T-helper 17 cell (primary cell): ENCODE results near the gene AVPR2. TPM values are rescaled to one million over a fixed set of nuclear protein-coding genes. Genes with fewer than 3 reads are reported as not detected.

Experiments used
- ATAC-seq: fragments of 150-1000 bp; cut with Tn5 transposase; 2 replicates; pipeline ENCODE4 v1.10.0; 2021; ENCODE audit warnings: mild to moderate bottlenecking, moderate library complexity
- DNase-seq, 3 donors: peaks; one replicate each; pipeline versions ENCODE4 v3.0.0 to v3.0.0-alpha.2; 2020 to 2021
- H3K9me3 ChIP-seq: one replicate; pipeline ENCODE4 v1.7.0; 2013; ENCODE audit warnings: low read length, mild to moderate bottlenecking; ENCODE audit not compliant: control insufficient read depth, poor library complexity, severe bottlenecking
- H3K27ac Mint-ChIP-seq: one replicate; pipeline ENCODE4 v1.8.0; 2022; ENCODE audit warnings: mild to moderate bottlenecking, moderate library complexity, mixed read lengths
- H3K27me3 Mint-ChIP-seq: one replicate; pipeline ENCODE4 v1.8.0; 2022; ENCODE audit warnings: mixed read lengths
- H3K36me3 Mint-ChIP-seq: one replicate; pipeline ENCODE4 v1.8.0; 2022; ENCODE audit warnings: low read depth, mixed read lengths
- H3K4me1 Mint-ChIP-seq: one replicate; pipeline ENCODE4 v1.8.0; 2022; ENCODE audit warnings: mild to moderate bottlenecking, mixed read lengths
- H3K4me3 Mint-ChIP-seq: one replicate; pipeline ENCODE4 v1.8.0; 2022; ENCODE audit warnings: mild to moderate bottlenecking, moderate library complexity, mixed read lengths
- total RNA-seq, 4 donors: library from RNA in 2 of 4; stranded (reverse) in 2 of 4; gene quantifications; one replicate each; pipeline ENCODE4 v1.2.3 and lab custom pipeline; 2022 to 2026

Gene AVPR2
- total RNA-seq, 2 donors from 2014 or later, result not detected

DNA sequence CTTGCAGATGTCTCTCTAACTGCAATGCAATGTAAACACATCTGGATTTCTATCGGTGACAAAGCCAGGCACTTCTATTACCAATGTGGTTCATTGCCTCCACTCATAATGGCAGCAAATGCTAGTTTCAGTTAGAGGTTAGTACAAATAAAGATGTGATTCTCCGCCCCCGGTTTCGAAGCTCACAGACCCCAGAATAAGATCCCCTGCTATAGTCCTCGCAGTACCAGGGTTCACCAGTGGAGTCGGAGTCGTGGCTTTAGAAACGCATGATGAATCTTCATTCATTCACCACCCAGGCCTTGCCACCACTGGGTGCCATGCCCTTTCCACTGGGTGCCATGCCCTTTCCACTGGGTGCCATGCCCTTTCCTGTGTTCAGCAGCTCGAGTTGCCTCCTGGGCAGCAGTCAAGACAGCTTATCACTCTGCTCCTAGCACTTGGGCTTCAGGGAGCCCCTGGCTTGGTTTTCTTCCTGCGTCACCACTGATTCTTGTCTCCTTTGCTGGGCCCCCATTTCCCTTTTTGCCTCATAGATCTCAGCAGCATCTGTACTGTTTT, 33.8 kb downstream of the AVPR2 start:
- ATAC-seq (no peak), DNase-seq (no peak)
- Mint-ChIP-seq H3K4me1 (peaks cover 2% of the 10 kb centered on the region), H3K4me3 (no peak overlapping the region), H3K27me3 (no peaks in the 10 kb centered on the region), H3K36me3 (no peaks in the 10 kb centered on the region), H3K27ac (no peak overlapping the region)
- H3K9me3 ChIP-seq, result no peaks in the 10 kb centered on the region

DNA sequence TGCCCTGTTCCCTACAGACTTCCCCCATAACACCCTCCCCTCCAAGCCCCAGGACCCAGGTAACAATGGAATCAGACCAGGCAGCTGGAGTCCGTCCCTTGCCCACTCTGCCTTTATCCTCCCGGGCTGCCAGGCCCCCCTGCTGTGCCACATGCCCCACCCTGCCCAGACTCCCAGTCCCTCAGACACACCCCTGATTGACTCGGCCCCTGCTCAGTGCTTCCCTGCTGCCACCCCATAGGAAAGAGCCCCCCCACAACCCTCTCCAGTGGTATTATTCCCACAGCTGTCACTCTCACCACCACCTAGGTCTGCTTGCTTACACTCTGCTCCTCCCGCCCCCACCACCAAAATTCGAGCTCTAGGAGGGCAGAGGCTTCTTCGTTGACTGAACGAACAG, 35.1 kb downstream of the AVPR2 start:
- no peak overlapping the region for H3K27ac Mint-ChIP-seq

DNA sequence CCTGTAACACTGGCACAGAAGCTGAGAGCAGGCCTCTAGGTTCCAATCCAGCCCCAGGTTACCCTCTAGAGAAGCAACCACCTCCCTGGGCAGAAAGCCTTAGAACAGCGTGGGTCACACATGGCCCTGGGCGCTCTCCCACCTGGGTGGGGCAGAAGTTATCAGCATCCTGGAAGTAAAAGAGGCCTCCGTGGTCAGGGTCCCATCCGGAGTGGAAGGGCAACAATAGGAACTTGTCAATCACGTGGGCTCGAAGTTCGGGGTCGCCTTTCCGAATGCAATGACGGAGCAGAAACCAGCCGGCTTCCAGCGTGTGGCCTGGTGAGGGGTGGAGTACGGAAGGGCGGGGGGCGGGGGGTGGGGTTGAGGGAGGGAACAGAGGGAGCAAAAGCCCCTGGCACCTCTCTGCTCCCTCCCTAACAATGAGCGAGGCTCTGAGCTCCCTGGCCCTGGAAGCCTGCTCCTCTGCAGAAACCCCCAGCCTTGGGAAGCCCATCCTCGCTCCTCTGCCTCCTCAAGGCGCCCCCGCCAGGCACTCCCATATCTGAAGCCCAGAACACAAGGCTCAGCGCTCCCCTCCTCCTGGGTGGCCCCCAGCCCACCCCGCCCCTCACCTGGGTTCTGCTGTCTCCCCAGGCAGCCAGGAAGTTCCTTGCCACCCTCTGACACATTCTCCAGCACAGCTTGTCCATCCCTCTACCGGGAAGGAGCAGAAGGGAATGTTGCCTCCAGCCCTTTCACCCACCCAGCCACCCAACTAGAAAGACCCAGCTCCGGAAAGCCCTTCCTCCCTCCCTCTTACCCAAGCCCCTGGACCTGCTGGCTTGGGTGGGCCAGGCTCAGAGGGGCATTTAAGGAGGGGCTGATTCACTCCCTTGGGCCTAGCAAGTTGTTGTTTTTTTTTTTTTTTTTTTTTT, 37.1 kb downstream of the AVPR2 start:
- no peaks in the 10 kb centered on the region for H3K27me3 Mint-ChIP-seq
- H3K9me3 ChIP-seq, result no peaks in the 10 kb centered on the region
- no peak overlapping the region for H3K27ac Mint-ChIP-seq
- H3K4me1 Mint-ChIP-seq, result peaks cover 6% of the 10 kb centered on the region
- no peak overlapping the region for H3K4me3 Mint-ChIP-seq
- no peak for ATAC-seq
- no peak for DNase-seq
- no peaks in the 10 kb centered on the region for H3K36me3 Mint-ChIP-seq

More for the DNA sequence above, 35.1 kb downstream of the AVPR2 start:
- peaks cover 7% of the 10 kb centered on the region for H3K4me1 Mint-ChIP-seq
- DNase-seq (no peak), ATAC-seq (no peak)
- H3K9me3 ChIP-seq, result no peaks in the 10 kb centered on the region
- no peak overlapping the region for H3K4me3 Mint-ChIP-seq
- no peaks in the 10 kb centered on the region for H3K36me3 Mint-ChIP-seq
- H3K27me3 Mint-ChIP-seq, result no peaks in the 10 kb centered on the region

DNA sequence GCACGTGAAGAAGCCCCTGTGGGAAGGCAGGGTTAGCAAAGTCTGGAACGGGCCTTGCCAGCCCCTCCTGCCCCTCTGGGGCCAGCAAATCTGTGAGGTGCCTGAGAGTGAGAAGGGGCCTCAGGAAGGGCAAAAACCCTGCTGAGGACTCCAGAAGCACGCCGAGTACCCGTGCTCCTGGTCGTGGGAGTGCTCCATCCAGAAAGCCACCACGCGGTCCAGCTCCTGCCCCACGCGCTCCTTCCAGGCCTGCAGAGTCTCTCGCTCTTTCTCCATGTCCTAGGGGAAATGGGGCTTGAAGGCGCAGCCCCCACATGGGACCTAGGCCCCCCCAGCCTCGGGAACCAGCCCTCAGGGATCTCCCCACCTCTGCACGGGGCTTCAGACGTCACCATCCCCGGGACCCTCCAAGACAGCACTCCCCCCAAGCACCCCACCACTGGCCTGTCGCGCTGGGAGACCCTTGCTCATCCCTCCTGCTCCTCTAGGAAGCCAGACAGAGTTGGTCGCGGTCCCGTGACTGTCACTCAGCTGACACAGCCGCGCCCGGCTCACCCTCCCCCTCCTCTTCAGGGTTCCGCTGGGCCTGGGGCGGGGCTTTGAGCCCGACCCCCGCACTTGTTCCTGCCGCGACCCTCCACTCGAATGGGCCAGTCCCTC, 39.8 kb downstream of the AVPR2 start, which contains the start of gene RENBP:
TSS of gene RENBP (minus strand) at position 504 of the 660 bp plus-strand sequence. CDS start at position 471, 33 bp downstream.
- H3K9me3 ChIP-seq, result no peaks in the 10 kb centered on the region
- Mint-ChIP-seq H3K27me3 (no peaks in the 10 kb centered on the region), H3K4me1 (peaks cover 8% of the 10 kb centered on the region), H3K27ac (peak within 1 kb of the TSS; percentile 56), H3K4me3 (peak within 1 kb of the TSS; percentile 87), H3K36me3 (no peaks in the 10 kb centered on the region)
- DNase-seq, result peak in 1 of 3 donors; percentile 25
- ATAC-seq, result peak; percentile 53

DNA sequence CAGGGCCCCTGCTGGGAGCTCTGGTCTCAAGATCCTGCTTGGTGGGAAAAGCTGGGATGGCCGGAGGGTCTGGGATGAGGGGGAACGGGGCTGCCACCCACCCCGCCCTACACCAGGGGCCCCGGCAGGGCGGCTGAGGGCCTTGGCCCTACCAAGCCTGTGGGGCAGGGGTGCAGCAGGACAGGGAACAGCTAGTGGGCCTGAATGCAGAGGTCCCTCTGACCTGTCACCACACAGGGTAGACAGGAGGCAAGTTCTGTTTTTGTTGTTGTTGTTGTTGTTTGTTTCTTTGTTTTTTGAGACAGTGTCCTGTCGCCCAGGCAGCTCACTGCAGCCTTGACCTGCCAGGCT, 40.3 kb downstream of the AVPR2 start:
- Mint-ChIP-seq H3K4me1 (peaks cover 8% of the 10 kb centered on the region), H3K27me3 (no peaks in the 10 kb centered on the region), H3K36me3 (no peaks in the 10 kb centered on the region), H3K27ac (peak overlapping the region; percentile 56), H3K4me3 (peak overlapping the region; percentile 87)
- ATAC-seq, result peak; percentile 15
- no peaks in the 10 kb centered on the region for H3K9me3 ChIP-seq
- DNase-seq, result no peak

DNA sequence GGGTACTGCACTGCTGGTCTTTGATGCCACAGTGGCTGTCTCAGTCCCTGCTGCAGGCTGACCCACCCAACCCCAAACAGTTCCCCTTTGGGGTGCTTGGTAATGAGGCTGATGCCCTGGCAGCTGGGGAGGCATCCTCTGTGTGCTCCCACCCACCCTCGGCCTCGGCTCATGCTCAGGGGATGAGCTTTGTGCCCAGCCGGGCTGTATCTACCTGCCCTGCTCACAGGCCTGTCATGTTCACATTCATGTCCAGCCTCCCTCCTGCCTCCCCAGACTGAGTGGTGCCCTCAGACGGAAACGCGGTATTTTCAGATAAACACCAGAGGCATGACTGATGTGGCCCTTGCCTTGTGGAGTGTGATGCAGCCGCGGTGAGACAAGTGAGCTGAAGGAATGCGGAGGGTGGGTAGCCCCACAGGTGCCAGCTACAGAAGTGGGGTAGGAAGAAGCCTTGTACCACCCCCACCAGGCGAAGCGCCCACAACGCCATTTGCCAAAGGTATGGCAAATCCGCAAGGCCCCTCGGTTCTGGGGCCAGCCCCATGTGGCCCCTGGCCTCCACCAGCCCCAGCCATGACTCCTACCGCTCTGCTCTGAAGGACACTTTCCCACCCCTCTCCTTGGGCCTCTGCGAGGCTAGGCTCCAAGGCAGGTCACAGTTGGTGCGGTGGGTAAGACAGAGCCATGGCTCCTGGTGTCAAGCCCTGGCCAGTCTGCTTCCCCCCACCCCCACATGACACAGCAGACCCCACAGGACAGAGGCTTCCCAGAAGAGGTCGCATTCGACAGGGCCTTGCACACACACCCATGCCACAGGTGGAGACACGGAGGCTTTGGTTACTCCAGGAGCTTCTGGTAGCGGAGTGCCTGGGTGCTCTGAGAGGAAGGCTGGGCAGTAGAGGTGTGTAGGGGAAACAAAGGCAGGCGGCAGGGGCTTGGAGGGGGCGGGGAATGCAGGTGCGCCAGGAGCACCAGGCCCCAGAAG, 41.8 kb downstream of the AVPR2 start:
- no peak for ATAC-seq
- no peak for DNase-seq
- Mint-ChIP-seq H3K4me3 (peak overlapping the region; percentile 52), H3K27me3 (no peaks in the 10 kb centered on the region), H3K4me1 (peaks cover 8% of the 10 kb centered on the region), H3K36me3 (no peaks in the 10 kb centered on the region), H3K27ac (no peak overlapping the region)
- no peaks in the 10 kb centered on the region for H3K9me3 ChIP-seq

DNA sequence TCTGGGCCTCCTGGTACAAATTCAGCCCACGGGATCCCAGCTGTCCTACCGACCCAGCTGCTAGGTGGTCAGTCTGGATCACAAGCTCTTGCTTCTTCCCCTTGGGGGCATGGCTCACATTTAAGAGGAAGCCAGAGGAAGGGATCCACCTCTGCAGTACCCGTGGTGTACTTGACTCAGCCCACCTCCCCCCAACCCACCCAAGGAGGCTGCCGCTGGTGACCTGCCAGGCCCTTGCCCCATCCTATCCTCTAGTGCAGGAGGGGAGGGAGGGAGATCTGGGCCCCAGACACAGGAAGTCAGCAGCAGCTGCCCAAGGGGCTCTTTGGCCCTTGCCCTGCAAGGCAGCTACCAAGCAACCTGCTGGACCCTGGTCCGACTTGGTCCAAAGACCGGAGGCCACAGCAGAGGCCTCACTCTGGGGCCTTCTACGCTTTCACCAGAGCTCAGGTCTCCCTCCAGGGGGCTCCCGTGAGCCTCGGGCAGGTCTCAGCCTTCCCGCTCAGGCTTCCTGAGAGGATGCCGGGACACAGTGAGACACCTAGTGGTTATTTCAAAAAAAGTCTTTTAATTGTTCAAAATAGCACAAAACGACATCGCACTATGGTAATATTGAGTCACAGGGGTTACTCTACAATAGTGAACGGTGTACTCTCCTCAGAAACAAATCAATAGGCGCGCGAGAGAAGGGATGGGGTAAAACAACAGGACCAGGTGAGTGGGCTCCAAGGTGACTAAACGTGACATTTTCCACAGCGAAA, 42.7 kb downstream of the AVPR2 start:
- DNase-seq (peak; percentile 59 to 74 (median 61)), ATAC-seq (peak; percentile 90)
- Mint-ChIP-seq H3K4me1 (peaks cover 8% of the 10 kb centered on the region), H3K27me3 (no peaks in the 10 kb centered on the region), H3K4me3 (peak overlapping the region; percentile 53), H3K27ac (peak overlapping the region; percentile 53), H3K36me3 (no peaks in the 10 kb centered on the region)
- no peaks in the 10 kb centered on the region for H3K9me3 ChIP-seq

DNA sequence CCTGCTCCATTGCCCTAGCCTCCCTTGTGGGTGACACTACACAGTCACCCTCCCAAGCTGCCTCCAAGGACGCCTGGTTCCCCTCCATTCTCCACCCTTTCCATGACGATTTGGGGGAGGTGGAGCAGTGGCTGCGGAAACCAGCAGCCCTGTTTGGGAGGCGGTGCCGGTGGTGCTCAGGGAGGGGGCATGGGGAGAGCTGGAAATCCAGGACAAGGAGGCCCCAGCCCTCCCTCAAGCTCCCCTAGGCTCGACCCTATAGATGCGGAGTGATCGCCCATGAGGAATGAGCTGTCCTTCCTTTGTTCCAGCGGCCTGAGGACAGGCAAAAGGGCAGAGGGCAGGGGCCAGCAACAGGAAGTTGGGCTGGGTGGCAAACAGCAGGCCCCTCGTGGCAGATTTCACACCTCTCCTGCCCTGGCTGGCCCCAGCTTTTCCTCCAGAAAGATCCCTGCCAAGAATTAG, 43.6 kb downstream of the AVPR2 start:
- H3K4me3 Mint-ChIP-seq, result no peak overlapping the region
- ATAC-seq, result no peak
- H3K27ac Mint-ChIP-seq, result peak overlapping the region; percentile 53
- H3K9me3 ChIP-seq, result no peaks in the 10 kb centered on the region
- no peaks in the 10 kb centered on the region for H3K36me3 Mint-ChIP-seq
- peaks cover 8% of the 10 kb centered on the region for H3K4me1 Mint-ChIP-seq
- DNase-seq, result no peak
- H3K27me3 Mint-ChIP-seq, result no peaks in the 10 kb centered on the region

DNA sequence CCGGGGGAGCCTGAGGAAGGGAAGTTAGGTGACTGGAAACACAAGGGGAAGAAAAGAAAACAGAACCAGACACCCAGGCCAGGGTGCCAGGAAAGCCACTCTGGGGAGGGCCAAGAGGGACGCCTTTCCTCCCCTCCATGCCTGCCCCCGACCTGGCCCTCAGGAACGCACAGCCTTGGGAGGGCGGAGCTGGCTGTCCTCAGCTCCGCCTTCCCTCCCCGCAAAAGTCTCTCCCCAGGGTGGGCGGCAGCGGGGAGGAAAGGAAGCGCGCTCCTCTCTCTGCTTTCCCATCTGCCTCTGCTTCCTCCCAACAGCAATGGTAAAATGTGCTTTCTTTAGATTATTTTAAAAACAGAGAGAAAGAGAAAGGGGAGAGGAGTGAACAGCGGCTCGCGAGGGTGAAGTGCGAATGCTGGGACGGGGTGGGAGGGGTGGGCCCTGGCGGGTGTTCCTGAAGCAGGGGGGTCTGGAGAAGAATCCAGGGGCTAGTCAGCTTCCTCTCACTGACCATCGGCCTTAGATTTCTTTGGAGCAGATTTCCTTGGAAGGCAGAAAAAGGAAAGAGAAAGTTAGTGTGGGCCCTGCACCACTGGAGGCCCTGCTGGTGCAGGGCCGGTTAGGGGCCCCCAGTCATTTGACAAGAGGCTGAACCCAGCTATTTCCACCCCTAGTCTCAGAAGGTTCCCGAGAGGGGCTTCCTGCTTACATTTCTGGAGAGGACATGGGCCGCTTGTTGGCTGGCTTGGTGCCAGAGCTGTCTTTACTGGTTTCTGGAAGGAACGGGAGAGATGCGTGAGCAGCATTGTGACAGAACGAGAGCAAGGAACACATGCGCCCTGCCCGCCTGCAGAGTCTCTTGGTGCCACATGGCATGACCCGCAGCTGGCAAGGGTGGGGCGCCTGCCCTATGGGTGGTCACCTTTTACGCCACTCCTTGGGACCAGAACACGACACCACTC, 44.7 kb downstream of the AVPR2 start:
- Mint-ChIP-seq H3K36me3 (no peaks in the 10 kb centered on the region), H3K4me1 (peaks cover 10% of the 10 kb centered on the region), H3K27ac (no peak overlapping the region), H3K27me3 (no peaks in the 10 kb centered on the region), H3K4me3 (no peak overlapping the region)
- H3K9me3 ChIP-seq, result no peaks in the 10 kb centered on the region
- DNase-seq (no peak), ATAC-seq (no peak)

DNA sequence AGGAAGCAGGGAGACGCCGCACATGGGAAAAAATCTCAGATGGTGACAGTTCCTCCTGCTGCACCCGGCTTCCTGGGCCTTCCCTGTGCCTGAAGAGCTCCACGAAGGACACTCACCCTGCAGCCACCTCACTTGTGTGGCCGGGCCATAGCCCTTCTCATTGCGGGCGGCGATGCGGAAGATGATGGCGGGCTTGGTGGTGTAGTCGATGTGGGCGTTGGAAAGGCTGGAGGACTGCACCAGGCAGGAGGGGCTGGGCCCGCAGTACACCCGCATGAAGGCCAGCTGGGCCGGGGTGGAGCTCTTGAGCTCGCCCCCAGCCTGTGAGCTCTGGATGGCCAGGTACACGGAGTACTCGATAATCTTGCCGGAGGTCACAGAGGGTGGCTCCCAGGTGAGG, 45.7 kb downstream of the AVPR2 start:
- no peaks in the 10 kb centered on the region for H3K27me3 Mint-ChIP-seq

DNA sequence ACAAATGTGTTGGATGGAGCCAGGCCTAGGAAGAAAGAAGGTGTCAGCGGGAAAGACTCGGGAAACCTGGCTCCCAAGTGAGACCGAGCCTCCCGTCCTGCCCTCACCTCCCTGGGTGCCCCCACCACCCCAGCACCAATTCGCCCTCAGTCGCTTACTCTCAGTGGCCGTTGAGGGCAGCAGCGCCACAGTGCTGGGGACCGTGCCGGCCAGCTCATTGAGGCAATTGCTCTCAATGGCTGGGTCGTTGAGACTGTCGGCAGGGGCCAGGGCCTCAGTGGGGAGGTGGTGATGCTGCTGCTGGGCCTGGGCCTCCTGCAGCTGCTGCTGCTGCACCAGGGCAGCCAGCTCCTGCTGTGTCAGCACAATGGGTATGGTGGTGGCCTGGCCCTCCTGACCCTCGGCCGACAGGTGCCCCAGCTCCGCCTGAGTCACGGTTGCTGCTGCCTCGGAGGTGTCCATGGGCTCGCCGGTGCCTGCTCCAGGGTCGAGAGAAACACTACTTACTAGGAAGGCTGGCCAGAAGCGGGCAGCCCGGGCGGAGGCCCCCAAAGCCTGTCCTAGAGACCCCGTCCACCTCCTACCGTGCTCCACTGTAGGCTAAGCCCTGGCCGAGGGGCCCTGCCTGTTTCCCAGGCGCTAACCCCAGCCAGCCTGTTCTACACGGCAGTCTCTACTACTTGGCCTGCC, 47.4 kb downstream of the AVPR2 start:
- peaks cover 7% of the 10 kb centered on the region for H3K4me1 Mint-ChIP-seq
- no peaks in the 10 kb centered on the region for H3K36me3 Mint-ChIP-seq
- DNase-seq (no peak), ATAC-seq (no peak)
- H3K4me3 Mint-ChIP-seq, result no peak overlapping the region
- no peak overlapping the region for H3K27ac Mint-ChIP-seq
- no peaks in the 10 kb centered on the region for H3K9me3 ChIP-seq
- no peaks in the 10 kb centered on the region for H3K27me3 Mint-ChIP-seq

More for the DNA sequence above, 45.7 kb downstream of the AVPR2 start:
- Mint-ChIP-seq H3K36me3 (no peaks in the 10 kb centered on the region), H3K27ac (peak overlapping the region; percentile 63), H3K4me1 (peaks cover 7% of the 10 kb centered on the region), H3K4me3 (no peak overlapping the region)
- ATAC-seq (no peak), DNase-seq (no peak)
- no peaks in the 10 kb centered on the region for H3K9me3 ChIP-seq
